ENCODE measurements around the gene ANKMY1.
A peak's percentile ranks its signal among the peaks of the same experiment; 100 is the strongest.
"Not testable (repeated sequence)": the region's sequence is repeated elsewhere in the genome, so short reads cannot be mapped to it uniquely, and the experiment has no call there.

The ANKMY1 gene

DNA sequence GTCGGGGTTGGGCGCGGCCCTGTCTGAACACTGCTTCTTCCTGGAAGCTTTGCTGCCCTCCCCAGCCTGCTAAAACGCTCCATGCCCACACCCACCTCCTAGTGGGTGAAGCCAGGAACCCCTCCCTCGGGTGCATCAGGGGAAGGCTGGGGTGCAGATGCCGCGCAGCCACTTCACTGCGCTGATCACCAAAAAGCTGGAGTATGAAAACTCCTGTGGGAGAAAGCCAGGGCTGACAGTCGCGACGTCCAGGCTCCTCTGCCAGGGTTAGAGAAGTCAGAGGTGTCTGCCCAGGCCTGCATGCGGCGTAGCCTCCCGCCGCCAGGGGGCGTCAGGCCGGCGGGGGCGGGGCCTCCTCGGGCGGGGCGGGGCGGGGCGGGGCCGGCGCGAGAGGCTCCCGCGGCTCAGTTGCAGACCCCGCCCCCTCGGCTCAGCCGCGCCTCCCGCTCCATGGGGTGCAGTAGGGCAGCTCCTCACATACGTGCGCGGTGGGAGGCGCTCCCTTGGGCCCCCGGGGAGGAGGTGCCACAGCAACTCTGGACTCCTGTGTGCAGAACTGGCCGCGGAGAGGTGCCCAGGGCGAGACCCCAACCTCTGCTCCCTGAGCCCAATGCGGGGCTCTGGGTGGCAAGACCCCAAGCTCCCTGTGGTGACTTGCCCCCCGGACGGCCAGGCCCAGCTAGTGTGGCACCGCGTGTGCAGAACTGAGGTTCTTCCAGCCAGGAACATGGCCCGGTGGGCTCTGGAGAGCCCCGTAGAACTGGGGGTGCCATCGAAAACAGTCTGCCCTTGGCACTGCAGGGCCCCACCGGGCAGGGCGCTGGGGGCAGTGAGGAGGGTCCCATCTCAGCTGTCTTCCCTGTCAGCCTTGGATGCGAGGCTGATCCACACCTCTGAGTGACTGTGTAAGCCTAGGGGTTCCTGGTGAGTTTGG lies 8.7 kb upstream of the ANKMY1 start:
- FAIRE-seq (no peak), DNase-seq (ENCODE audit: insufficient read length, low spot score) (no peak)

DNA sequence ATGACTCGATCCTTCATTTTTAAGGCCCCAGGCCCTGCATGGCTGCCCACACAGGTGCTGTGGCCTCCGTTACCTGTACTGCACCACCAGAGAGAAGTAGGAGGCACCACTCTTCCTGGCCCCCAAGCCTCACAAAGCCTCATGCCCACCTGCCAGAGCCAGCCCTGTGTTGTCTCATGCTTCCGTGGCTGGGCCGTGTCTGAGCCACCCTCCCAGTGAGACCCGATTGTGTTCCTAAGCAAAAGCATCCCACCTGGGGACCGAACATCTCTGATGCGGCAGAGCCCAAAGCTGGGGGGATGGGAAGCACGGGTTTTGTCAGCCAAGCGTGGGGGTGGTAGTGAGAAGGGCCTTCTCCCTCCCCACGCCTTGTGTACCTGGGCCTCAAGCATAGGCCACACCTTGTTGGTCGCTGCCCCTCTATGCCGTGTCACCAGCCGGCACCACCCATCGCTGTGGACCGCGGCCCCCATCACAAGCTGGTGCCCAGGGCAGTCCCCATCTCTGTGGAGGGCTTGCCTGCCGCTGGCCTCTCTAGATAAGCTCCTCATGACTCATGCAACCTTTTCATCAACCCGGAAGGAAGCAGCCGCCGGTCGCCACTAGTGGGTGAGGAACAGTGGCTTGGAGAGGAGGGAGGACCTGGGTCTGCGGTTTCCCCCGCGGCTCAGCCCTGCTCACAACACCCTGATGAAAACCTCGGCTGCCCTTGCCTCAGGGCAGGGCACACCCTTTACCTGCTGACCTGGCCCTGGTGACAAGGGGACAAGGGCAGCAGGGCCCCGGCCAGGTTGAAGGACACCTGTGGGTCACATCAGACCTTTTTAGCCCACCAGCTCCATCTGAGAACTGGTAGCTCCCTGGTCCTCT lies 7.8 kb upstream of the ANKMY1 start:
- DNase-seq (ENCODE audit: insufficient read length, low spot score) (no peak), FAIRE-seq (no peak)
- TF ChIP-seq, protein P1, sequence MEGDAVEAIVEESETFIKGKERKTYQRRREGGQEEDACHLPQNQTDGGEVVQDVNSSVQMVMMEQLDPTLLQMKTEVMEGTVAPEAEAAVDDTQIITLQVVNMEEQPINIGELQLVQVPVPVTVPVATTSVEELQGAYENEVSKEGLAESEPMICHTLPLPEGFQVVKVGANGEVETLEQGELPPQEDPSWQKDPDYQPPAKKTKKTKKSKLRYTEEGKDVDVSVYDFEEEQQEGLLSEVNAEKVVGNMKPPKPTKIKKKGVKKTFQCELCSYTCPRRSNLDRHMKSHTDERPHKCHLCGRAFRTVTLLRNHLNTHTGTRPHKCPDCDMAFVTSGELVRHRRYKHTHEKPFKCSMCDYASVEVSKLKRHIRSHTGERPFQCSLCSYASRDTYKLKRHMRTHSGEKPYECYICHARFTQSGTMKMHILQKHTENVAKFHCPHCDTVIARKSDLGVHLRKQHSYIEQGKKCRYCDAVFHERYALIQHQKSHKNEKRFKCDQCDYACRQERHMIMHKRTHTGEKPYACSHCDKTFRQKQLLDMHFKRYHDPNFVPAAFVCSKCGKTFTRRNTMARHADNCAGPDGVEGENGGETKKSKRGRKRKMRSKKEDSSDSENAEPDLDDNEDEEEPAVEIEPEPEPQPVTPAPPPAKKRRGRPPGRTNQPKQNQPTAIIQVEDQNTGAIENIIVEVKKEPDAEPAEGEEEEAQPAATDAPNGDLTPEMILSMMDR (IDR thresholded peaks at IDR 0.05; ENCODE audit: insufficient read depth, missing control alignments), result no peak

More for the DNA sequence above, 8.7 kb upstream of the ANKMY1 start:
- TF ChIP-seq, protein P1 (IDR thresholded peaks at IDR 0.05; ENCODE audit: insufficient read depth, missing control alignments), result peak; percentile 53

DNA sequence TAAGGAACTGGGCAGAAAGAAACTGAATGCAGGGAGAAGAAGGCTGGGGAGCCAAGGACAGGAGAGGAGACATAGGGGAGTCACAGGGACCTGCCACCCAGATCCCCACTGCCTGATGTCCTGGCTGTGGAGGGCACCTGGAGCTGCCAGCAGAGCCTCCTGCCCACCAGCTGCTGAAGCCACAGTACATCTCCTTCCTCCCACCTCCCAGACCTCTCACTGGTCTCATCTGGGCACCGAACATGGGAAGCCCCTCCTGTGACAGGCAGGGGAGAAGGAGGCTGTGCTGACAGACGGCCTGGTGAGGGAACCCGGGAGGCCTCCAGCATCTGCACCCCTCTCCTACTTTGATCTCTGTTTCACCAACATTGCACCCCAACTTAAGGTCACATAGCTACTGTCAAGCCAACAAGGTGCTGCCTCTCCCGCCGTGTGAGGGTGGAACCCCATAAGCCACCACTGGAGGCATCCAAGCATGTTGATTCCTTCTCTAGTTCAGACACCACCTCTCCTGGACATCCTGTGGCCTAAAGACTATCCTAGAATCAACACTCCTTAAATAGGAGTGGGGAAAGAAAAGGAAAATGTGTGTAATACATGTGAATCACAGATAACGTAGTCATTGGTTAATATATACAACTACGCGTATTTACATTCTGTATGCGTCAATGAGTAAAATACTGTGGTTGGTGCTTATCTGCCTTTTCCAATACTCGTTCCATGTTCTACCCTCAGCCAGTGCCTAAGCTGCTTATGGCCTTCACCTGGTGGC lies 7.0 kb upstream of the ANKMY1 start:
- no peak for FAIRE-seq
- no peak for DNase-seq (ENCODE audit: insufficient read length, low spot score)
- TF ChIP-seq, protein P1 (IDR thresholded peaks at IDR 0.05; ENCODE audit: insufficient read depth, missing control alignments), result no peak

DNA sequence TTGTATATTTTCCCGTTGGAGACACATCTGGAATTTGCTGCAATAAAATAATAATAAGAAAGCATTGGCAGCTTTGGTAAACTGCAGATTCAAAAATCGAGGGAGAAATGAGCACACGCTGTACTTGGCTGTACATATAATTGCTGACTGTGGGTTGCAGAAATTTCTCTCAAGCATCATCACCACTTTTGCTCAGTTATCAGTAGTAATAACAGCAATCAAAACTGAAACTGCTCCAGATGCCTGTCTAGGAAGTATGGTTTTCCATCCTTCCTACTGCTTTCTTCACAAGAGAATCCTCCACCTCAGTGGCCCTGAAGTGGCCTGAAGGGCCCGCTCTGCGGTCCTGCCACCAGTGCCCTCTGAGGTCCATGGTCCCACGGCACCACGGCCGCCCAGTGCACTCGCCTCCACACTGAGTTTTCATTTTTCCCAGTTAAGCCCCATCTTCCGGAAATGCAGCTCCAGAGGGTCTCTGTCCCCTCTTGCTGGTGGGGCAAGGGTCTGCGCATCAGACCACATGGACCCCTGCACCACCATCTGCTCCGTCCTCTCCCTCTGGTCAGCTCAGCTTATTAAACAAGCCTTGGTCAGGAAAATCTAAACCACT lies 6.3 kb upstream of the ANKMY1 start:
- DNase-seq (ENCODE audit: insufficient read length, low spot score) (no peak), FAIRE-seq (no peak)
- TF ChIP-seq, protein P1 (IDR thresholded peaks at IDR 0.05; ENCODE audit: insufficient read depth, missing control alignments), result no peak

DNA sequence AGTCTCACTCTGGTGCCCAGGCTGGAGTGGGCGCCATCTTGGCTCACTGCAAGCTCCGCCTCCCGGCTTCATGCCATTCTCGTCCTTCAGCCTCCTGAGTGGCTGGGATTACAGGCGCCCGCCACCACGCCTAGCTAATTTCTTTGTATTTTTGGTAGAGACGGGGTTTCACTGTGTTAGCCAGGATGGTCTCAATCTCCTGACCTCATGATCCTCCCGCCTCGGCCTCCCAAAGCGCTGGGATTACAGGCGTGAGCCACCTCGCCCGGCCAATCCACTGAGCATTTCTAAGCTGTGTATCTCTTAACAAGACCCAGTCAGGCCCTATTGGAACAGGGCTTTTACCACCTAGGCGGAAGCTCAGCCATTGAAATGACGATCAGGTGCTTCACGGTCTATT lies 5.4 kb upstream of the ANKMY1 start:
- not testable (repeated sequence) for DNase-seq (ENCODE audit: insufficient read length, low spot score); FAIRE-seq

DNA sequence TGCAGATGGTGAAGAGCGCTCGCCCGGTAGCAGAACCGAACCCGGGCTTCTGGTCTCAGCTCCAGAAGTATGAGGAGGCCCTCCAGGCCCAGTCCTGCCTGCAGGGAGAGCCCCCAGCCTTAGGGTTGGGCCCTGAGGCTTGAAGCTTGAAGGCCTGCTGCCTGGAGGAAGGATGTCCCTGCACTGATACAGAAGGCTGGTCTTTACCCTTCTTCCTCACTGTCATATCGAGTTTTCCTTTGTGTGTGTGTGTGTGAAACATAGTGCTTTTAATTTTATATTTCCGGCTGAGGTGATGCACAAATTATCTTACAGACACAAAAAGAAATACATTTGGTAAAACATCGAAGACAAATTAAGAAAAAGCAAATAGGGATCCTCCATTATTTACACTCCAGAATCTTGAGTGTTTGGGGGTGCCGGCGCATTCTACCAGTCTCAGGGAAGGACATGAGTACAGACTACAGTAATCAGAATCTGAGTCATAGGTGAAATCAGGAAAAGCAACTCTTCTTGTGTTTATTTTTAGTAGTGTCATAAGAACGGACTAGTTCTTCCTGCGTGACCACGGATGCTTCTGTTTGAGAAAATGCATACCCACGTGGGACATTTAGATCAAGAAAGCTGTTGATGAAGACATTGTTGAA lies 3.7 kb upstream of the ANKMY1 start:
- DNase-seq (ENCODE audit: insufficient read length, low spot score) (no peak), FAIRE-seq (no peak)
- TF ChIP-seq, protein P1 (IDR thresholded peaks at IDR 0.05; ENCODE audit: insufficient read depth, missing control alignments), result no peak

All from D721Med (cell line).